OCI-LY7 (cell line): ENCODE data around the gene CLK2.

Source experiments
- EZH2phosphoT487 ChIP-seq: fragments of 200-600 bp; sonication (generic); IDR thresholded peaks from 2 replicates; pipeline ENCODE4 v1.6.1; 2018; ENCODE audit warnings: low read depth, borderline replicate concordance, mild to moderate bottlenecking, mixed run types, antibody characterized with exemption, low read length, moderate library complexity, mixed read lengths
- TF ChIP-seq, protein P1 (sequence below): fragments of 200-600 bp; sonication (generic); conservative IDR thresholded peaks from 2 replicates; pipeline ENCODE4 v1.5.1; 2014; ENCODE audit warnings: mild to moderate bottlenecking, antibody characterized with exemption, low read length, moderate library complexity, mixed read lengths

DNA sequence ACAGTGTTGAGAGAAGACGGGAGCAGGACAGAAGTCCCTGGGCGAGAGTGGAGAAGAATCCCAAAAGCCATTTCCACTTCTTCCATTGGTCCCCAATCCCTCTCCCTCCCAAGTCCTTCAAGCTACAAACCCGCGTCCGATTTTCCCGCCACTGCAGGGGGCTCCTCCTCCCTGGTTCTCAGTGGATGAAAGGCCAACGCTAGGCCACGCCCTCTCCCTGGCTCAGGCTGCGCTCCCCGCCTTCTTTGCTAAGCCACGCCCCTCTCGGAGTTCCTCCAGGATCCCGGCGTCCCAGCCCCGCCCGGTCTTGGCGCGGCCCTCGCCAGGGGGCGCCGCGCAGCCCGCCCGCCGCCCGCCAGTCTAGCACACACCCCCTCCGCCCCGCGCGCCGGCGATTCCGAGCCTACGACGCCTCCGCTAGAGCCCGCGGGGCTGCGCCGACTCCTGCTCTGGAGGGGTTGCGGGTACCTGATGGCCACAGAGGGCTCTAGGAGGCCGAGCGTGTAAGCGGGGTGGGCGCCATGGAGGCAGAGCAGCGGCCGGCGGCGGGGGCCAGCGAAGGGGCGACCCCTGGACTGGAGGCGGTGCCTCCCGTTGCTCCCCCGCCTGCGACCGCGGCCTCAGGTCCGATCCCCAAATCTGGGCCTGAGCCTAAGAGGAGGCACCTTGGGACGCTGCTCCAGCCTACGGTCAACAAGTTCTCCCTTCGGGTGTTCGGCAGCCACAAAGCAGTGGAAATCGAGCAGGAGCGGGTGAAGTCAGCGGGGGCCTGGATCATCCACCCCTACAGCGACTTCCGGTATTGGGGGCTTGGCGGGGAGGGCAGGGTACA is 4.0 kb upstream of the CLK2 start, which contains the start of gene HCN3:
- TF ChIP-seq EZH2phosphoT487, result no peak
- TF ChIP-seq, protein P1, sequence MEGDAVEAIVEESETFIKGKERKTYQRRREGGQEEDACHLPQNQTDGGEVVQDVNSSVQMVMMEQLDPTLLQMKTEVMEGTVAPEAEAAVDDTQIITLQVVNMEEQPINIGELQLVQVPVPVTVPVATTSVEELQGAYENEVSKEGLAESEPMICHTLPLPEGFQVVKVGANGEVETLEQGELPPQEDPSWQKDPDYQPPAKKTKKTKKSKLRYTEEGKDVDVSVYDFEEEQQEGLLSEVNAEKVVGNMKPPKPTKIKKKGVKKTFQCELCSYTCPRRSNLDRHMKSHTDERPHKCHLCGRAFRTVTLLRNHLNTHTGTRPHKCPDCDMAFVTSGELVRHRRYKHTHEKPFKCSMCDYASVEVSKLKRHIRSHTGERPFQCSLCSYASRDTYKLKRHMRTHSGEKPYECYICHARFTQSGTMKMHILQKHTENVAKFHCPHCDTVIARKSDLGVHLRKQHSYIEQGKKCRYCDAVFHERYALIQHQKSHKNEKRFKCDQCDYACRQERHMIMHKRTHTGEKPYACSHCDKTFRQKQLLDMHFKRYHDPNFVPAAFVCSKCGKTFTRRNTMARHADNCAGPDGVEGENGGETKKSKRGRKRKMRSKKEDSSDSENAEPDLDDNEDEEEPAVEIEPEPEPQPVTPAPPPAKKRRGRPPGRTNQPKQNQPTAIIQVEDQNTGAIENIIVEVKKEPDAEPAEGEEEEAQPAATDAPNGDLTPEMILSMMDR, result peak; percentile 79
